ENCODE measurements around the gene DHX34.

DHX34 gene

GRCh38 chr19:47321630-47322029 is 27.5 kb upstream of the DHX34 start:
- no peak for TF ChIP-seq FOXM1 (IDR thresholded peaks at IDR 0.05; ENCODE audit: borderline replicate concordance, low read depth)
- TF ChIP-seq EGR1 (IDR thresholded peaks at IDR 0.05) = no peak
- no peak for TF ChIP-seq NFIC (IDR thresholded peaks at IDR 0.05)
- TF ChIP-seq TAF1 (IDR thresholded peaks at IDR 0.05; ENCODE audit: low read depth) = no peak
- no peak for TF ChIP-seq CEBPB (IDR thresholded peaks at IDR 0.05)

GRCh38 chr19:47322058-47322457 is 27.1 kb upstream of the DHX34 start:
- TF ChIP-seq REST (IDR thresholded peaks at IDR 0.05; ENCODE audit: low read depth) (no peak), USF1 (IDR thresholded peaks at IDR 0.05) (no peak), EP300 (IDR thresholded peaks at IDR 0.05; ENCODE audit: borderline replicate concordance) (no peak)

GRCh38 chr19:47323409-47323808 is 25.7 kb upstream of the DHX34 start:
- TF ChIP-seq REST (IDR thresholded peaks at IDR 0.05; ENCODE audit: low read depth) (no peak), TCF12 (IDR thresholded peaks at IDR 0.05; ENCODE audit: low read depth) (no peak), TEAD4 (IDR thresholded peaks at IDR 0.05) (no peak), TAF1 (IDR thresholded peaks at IDR 0.05; ENCODE audit: low read depth) (no peak), NFIC (IDR thresholded peaks at IDR 0.05) (no peak), CREB1 (IDR thresholded peaks at IDR 0.05; ENCODE audit: low read depth) (no peak), EGR1 (IDR thresholded peaks at IDR 0.05) (no peak), FOXM1 (IDR thresholded peaks at IDR 0.05; ENCODE audit: borderline replicate concordance, low read depth) (no peak), MAX (IDR thresholded peaks at IDR 0.05) (no peak), YY1 (IDR thresholded peaks at IDR 0.05; ENCODE audit: low read depth) (no peak), CEBPB (IDR thresholded peaks at IDR 0.05) (no peak), ZBTB7A (IDR thresholded peaks at IDR 0.05; ENCODE audit: low read depth) (no peak), RAD21 (IDR thresholded peaks at IDR 0.05; ENCODE audit: low read depth) (no peak), EP300 (IDR thresholded peaks at IDR 0.05; ENCODE audit: borderline replicate concordance) (no peak), USF1 (IDR thresholded peaks at IDR 0.05) (no peak)

GRCh38 chr19:47323872-47324271 is 25.2 kb upstream of the DHX34 start:
- TF ChIP-seq MAX (IDR thresholded peaks at IDR 0.05) (no peak), RAD21 (IDR thresholded peaks at IDR 0.05; ENCODE audit: low read depth) (no peak), CEBPB (IDR thresholded peaks at IDR 0.05) (no peak), TAF1 (IDR thresholded peaks at IDR 0.05; ENCODE audit: low read depth) (no peak), TCF12 (IDR thresholded peaks at IDR 0.05; ENCODE audit: low read depth) (no peak), REST (IDR thresholded peaks at IDR 0.05; ENCODE audit: low read depth) (no peak), CREB1 (IDR thresholded peaks at IDR 0.05; ENCODE audit: low read depth) (no peak), EGR1 (IDR thresholded peaks at IDR 0.05) (no peak), USF1 (IDR thresholded peaks at IDR 0.05) (no peak), TEAD4 (IDR thresholded peaks at IDR 0.05) (no peak), YY1 (IDR thresholded peaks at IDR 0.05; ENCODE audit: low read depth) (no peak), NFIC (IDR thresholded peaks at IDR 0.05) (no peak), ZBTB7A (IDR thresholded peaks at IDR 0.05; ENCODE audit: low read depth) (no peak), EP300 (IDR thresholded peaks at IDR 0.05; ENCODE audit: borderline replicate concordance) (no peak), FOXM1 (IDR thresholded peaks at IDR 0.05; ENCODE audit: borderline replicate concordance, low read depth) (no peak)
